Ascending aorta (tissue), 2 donors: ENCODE results near the gene COL2A1. TPM values are rescaled to one million over a fixed set of nuclear protein-coding genes. Genes with fewer than 3 reads are reported as not detected.

ENCODE experiments used
- DNase-seq, 2 donors: peaks; one replicate each; pipeline ENCODE4 v3.0.0-alpha.2; 2019; ENCODE audit warnings: low spot score in 2 of 2
- H3K27ac ChIP-seq, 2 donors: fragments of 200-600 bp; sonication (generic); one replicate each; pipeline ENCODE4 v1.5.1; 2016 to 2017; ENCODE audit warnings: mild to moderate bottlenecking in 1 of 2
- H3K27me3 ChIP-seq: fragments of 200-600 bp; sonication (generic); one replicate; pipeline ENCODE4 v1.5.1; 2017
- H3K36me3 ChIP-seq, 2 donors: fragments of 200-600 bp; sonication (generic); one replicate each; pipeline ENCODE4 v1.5.1; 2016
- H3K4me1 ChIP-seq, 2 donors: fragments of 200-600 bp; sonication (generic); one replicate each; pipeline ENCODE4 v1.5.1; 2016 to 2017; ENCODE audit warnings: mild to moderate bottlenecking in 1 of 2
- H3K4me3 ChIP-seq, 2 donors: fragments of 200-600 bp; sonication (generic); one replicate each; pipeline ENCODE4 v1.5.1; 2016 to 2017; ENCODE audit warnings: mild to moderate bottlenecking in 1 of 2
- H3K9me3 ChIP-seq, 2 donors: fragments of 200-600 bp; sonication (generic); one replicate each; pipeline ENCODE4 v1.5.1; 2016
- intact Hi-C: fragments of 100-400 bp; cut with DNase I; formaldehyde crosslinking; loops from one replicate; pipeline ENCODE4 v1.15.1; 2023
- total RNA-seq: library from RNA; depleted of rRNA; stranded (reverse); fragments of >200 nt; gene quantifications from one replicate; pipeline ENCODE4 v1.1.0, GENCODE V29; 2016
- TF ChIP-seq, protein P1 (sequence below), 3 experiments: fragments of 200-600 bp in 2 of 3; fragments of 450-650 bp in 1 of 3; sonication (generic) in 2 of 3; IDR thresholded peaks; one replicate each; pipeline ENCODE4 v1.5.1; 2016 to 2019; ENCODE audit warnings: antibody characterized with exemption in 3 of 3, mild to moderate bottlenecking in 1 of 3, moderate library complexity in 1 of 3

The COL2A1 gene
- total RNA-seq, 1 donor from 2014 or later = not detected

DNA sequence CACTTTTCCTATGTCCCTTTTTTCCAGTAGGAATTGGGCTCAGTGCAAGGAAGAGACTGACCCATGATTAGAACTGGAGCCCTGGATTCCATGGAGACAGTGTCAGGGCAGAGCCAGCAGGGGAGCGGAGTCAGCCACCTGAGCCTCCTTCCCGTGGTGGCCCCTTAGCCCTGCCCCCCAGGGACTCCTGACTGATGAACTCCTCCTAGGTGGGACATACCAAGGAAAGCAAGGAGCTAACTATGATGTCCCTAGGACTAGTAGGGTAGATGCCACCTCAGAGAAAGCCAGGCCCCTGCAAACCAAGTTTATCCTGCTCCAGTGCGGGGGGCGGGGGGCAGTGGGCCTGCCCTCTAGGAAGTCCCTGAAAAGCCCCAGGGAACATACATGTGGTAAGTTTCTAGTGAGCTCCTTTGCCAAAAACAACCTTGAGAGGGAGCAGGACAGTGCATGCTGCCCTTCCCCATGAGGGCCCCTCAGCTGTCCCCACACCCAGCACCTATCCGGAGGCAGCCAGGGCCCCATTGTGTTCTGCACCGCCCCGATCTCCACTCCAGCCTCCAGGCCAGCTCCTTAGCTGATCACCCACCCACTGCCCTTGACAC is 6.2 kb upstream of the COL2A1 start:
- H3K4me1 ChIP-seq = no peaks in the 10 kb centered on the region
- no peaks in the 10 kb centered on the region for H3K36me3 ChIP-seq
- TF ChIP-seq, protein P1, sequence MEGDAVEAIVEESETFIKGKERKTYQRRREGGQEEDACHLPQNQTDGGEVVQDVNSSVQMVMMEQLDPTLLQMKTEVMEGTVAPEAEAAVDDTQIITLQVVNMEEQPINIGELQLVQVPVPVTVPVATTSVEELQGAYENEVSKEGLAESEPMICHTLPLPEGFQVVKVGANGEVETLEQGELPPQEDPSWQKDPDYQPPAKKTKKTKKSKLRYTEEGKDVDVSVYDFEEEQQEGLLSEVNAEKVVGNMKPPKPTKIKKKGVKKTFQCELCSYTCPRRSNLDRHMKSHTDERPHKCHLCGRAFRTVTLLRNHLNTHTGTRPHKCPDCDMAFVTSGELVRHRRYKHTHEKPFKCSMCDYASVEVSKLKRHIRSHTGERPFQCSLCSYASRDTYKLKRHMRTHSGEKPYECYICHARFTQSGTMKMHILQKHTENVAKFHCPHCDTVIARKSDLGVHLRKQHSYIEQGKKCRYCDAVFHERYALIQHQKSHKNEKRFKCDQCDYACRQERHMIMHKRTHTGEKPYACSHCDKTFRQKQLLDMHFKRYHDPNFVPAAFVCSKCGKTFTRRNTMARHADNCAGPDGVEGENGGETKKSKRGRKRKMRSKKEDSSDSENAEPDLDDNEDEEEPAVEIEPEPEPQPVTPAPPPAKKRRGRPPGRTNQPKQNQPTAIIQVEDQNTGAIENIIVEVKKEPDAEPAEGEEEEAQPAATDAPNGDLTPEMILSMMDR (IDR thresholded peaks at IDR 0.05) = no peak
- intact Hi-C loops = no loop called here
- H3K27me3 ChIP-seq = no peaks in the 10 kb centered on the region
- no peak overlapping the region for H3K4me3 ChIP-seq
- H3K27ac ChIP-seq = no peak overlapping the region
- H3K9me3 ChIP-seq = no peaks in the 10 kb centered on the region
- DNase-seq = no peak

DNA sequence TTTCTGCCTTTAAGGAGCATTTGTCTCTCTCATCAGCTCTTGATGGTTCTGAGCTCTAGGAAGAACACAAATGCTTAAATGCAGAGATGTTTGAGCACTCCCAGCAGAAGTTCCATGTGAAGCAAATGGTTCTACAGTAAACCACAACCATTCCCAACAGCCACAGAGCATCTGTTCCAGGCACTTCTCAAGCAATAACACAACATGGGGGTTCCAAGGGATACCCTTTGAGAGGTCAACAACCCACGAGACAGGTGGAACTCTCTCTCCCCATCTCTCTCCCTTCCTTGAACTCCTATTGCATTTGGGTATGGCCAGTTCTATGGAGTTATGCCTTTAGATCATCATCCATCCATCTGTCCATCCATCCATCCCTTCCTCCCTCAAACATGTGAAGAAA is 5.2 kb upstream of the COL2A1 start:
- Histone ChIP-seq H3K36me3 (no peaks in the 10 kb centered on the region), H3K27me3 (peaks cover 6% of the 10 kb centered on the region), H3K9me3 (no peaks in the 10 kb centered on the region), H3K4me3 (no peak overlapping the region), H3K27ac (no peak overlapping the region), H3K4me1 (peaks cover 4 to 8% of the 10 kb centered on the region in 2 donors)
- intact Hi-C loops = loop anchor here (10.0 kb wide), 1 partner anchor 145 kb away; the partner anchor contains the start of gene ASB8
- TF ChIP-seq, protein P1 (IDR thresholded peaks at IDR 0.05) = no peak
- no peak for DNase-seq

DNA sequence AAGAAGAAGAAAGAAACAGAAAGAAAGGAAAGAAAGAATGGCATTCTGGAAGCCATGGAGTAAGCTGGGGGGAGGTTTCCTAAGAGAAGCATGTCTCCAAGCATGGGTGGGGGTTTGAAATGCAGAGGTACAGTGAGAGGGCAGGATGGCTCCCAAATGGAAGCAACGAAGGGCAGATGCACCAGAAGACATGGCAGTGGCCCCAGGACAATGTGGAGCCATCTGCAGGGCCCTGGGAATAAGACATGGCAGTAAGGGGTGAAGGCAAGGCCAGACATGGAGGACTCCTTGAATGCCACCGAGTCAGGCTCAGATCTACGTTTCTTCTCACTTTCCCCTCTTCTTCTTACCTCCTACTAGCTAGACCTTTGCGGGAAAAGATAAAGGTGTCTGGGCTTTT is 4.7 kb upstream of the COL2A1 start:
- Histone ChIP-seq H3K4me3 (no peak overlapping the region), H3K27me3 (peaks cover 11% of the 10 kb centered on the region), H3K9me3 (no peaks in the 10 kb centered on the region), H3K4me1 (peaks cover 9 to 13% of the 10 kb centered on the region in 2 donors), H3K36me3 (no peaks in the 10 kb centered on the region), H3K27ac (no peak overlapping the region)
- TF ChIP-seq, protein P1 (IDR thresholded peaks at IDR 0.05) = no peak
- intact Hi-C loops = loop anchor here (10.0 kb wide), 1 partner anchor 146 kb away; the partner anchor contains the start of gene ASB8
- DNase-seq = no peak

- TF ChIP-seq, protein P1 (IDR thresholded peaks at IDR 0.05) = no peak
Measured at GRCh38 chr12:48008349-48008748, 4.1 kb upstream of the COL2A1 start.

DNA sequence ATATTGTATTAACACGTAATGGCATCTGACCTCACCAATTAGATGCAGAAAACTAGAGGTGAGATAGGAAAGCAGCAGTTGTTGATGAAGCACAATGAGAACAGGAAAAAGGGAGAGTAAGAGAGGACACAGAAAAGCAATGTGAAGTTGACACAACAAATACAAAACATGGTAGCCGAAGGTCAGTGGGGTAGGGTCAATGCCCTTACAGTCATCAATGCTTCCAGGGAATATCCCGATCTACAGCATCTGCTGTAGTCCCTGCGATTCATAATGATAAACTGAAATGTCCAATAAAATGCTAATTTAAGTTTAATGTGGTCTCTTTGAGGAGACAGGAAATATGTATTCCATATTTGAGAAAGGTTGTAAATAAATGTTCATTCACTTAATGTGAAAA is 2.9 kb upstream of the COL2A1 start:
- Histone ChIP-seq H3K27ac (no peak overlapping the region), H3K4me3 (no peak overlapping the region), H3K36me3 (no peaks in the 10 kb centered on the region), H3K9me3 (no peaks in the 10 kb centered on the region), H3K4me1 (peaks cover 14 to 29% of the 10 kb centered on the region in 2 donors), H3K27me3 (peaks cover 12% of the 10 kb centered on the region)
- DNase-seq = no peak
- TF ChIP-seq, protein P1 (IDR thresholded peaks at IDR 0.05) = no peak
- intact Hi-C loops = loop anchor here (10.0 kb wide), 1 partner anchor 148 kb away; the partner anchor contains the start of gene ASB8

More at GRCh38 chr12:48008349-48008748, 4.1 kb upstream of the COL2A1 start:
- no peak overlapping the region for H3K4me3 ChIP-seq
- intact Hi-C loops = loop anchor here (10.0 kb wide), 1 partner anchor 146 kb away; the partner anchor contains the start of gene ASB8
- H3K9me3 ChIP-seq = no peaks in the 10 kb centered on the region
- no peak for DNase-seq
- peaks cover 12% of the 10 kb centered on the region for H3K27me3 ChIP-seq
- peaks cover 14 to 19% of the 10 kb centered on the region in 2 donors for H3K4me1 ChIP-seq
- H3K36me3 ChIP-seq = no peaks in the 10 kb centered on the region
- no peak overlapping the region for H3K27ac ChIP-seq
